ENCODE data around the gene TMEM94. TPM values are rescaled to one million over a fixed set of nuclear protein-coding genes. Genes with fewer than 3 reads are reported as not detected.

TMEM94 gene
- total and polyA plus RNA-seq, 2 of the 13 experiments (the other 11 are each of a cell fraction or from before 2014, with no cell fraction given), result 32.6 to 134 TPM

DNA sequence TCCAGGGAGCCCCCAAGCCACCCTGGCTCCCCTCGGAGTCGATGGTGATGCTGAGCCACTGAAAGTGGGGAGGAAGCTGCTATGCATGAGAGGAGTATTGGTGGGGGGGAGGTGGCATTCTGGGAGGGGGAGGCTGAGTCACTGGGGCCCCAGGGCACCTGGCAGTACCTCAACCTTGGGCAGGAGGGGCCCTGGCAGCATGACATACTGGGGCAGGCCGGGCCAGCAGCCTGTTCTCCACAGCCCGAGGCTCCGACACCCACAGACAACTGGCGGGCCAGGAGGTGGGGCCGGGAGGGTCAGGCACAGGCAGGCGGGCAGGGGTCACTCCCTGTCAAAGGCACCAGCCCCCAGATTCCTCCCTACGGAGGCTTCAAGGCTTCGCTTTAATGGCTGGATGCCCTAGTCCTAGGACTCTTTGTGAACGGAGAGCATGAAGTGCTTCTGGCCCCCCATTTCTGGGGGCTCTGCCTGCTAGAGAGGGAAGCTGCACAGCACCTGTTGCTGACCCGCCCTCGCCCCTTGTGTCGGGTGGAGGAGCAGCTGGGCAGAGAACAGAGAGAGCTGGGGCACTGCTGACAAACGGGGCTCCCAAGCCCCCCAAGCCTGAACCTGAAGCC, 58.0 kb downstream of the TMEM94 start (continued):
- TF ChIP-seq, protein P1, sequence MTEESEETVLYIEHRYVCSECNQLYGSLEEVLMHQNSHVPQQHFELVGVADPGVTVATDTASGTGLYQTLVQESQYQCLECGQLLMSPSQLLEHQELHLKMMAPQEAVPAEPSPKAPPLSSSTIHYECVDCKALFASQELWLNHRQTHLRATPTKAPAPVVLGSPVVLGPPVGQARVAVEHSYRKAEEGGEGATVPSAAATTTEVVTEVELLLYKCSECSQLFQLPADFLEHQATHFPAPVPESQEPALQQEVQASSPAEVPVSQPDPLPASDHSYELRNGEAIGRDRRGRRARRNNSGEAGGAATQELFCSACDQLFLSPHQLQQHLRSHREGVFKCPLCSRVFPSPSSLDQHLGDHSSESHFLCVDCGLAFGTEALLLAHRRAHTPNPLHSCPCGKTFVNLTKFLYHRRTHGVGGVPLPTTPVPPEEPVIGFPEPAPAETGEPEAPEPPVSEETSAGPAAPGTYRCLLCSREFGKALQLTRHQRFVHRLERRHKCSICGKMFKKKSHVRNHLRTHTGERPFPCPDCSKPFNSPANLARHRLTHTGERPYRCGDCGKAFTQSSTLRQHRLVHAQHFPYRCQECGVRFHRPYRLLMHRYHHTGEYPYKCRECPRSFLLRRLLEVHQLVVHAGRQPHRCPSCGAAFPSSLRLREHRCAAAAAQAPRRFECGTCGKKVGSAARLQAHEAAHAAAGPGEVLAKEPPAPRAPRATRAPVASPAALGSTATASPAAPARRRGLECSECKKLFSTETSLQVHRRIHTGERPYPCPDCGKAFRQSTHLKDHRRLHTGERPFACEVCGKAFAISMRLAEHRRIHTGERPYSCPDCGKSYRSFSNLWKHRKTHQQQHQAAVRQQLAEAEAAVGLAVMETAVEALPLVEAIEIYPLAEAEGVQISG (CRISPR knock-in tag; IDR thresholded peaks at IDR 0.05), result peak; percentile 24; the same call in 1 of the 2 replicates
- TF ChIP-seq HNRNPL (IDR thresholded peaks at IDR 0.05; ENCODE audit: low read depth, low read length) (peak; percentile 75), NFKBIZ (CRISPR knock-in tag; IDR thresholded peaks at IDR 0.05) (no peak), ZNF614 (CRISPR knock-in tag; IDR thresholded peaks at IDR 0.05; ENCODE audit: borderline replicate concordance) (no peak; the same call in 1 of the 2 replicates), FOSL2 (CRISPR knock-in tag; IDR thresholded peaks at IDR 0.05) (0 out of 2 replicates have a peak, but pooled peaks have one; percentile 30), ZEB1 (IDR thresholded peaks at IDR 0.05; ENCODE audit: insufficient replicate concordance, low read depth) (peak; percentile 23), ZNF788 (CRISPR knock-in tag; IDR thresholded peaks at IDR 0.05; ENCODE audit: borderline replicate concordance) (0 out of 2 replicates have a peak, but pooled peaks have one; percentile 14), MEIS2 (CRISPR knock-in tag; IDR thresholded peaks at IDR 0.05) (no peak), SAP130 (CRISPR knock-in tag; IDR thresholded peaks at IDR 0.05; ENCODE audit: low read depth) (peak; percentile 52), ZFX (CRISPR knock-in tag; IDR thresholded peaks at IDR 0.05; ENCODE audit: low read depth) (no peak), GATAD2A (CRISPR knock-in tag; IDR thresholded peaks at IDR 0.05) (0 out of 2 replicates have a peak, but pooled peaks have one; percentile 36)
- TF ChIP-seq, protein P2, sequence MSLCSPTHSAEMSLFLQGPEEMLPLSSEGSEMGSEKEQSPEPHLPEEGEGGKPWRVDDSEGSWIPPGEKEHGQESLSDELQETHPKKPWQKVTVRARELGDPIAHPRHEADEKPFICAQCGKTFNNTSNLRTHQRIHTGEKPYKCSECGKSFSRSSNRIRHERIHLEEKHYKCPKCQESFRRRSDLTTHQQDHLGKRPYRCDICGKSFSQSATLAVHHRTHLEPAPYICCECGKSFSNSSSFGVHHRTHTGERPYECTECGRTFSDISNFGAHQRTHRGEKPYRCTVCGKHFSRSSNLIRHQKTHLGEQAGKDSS (CRISPR knock-in tag; IDR thresholded peaks at IDR 0.05; ENCODE audit: borderline replicate concordance, low read depth), result peak; percentile 11; the same call in 1 of the 2 replicates
- TF ChIP-seq, protein P3, sequence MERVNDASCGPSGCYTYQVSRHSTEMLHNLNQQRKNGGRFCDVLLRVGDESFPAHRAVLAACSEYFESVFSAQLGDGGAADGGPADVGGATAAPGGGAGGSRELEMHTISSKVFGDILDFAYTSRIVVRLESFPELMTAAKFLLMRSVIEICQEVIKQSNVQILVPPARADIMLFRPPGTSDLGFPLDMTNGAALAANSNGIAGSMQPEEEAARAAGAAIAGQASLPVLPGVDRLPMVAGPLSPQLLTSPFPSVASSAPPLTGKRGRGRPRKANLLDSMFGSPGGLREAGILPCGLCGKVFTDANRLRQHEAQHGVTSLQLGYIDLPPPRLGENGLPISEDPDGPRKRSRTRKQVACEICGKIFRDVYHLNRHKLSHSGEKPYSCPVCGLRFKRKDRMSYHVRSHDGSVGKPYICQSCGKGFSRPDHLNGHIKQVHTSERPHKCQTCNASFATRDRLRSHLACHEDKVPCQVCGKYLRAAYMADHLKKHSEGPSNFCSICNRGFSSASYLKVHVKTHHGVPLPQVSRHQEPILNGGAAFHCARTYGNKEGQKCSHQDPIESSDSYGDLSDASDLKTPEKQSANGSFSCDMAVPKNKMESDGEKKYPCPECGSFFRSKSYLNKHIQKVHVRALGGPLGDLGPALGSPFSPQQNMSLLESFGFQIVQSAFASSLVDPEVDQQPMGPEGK (CRISPR knock-in tag; IDR thresholded peaks at IDR 0.05), result peak; percentile 55
- TF ChIP-seq, protein P4, sequence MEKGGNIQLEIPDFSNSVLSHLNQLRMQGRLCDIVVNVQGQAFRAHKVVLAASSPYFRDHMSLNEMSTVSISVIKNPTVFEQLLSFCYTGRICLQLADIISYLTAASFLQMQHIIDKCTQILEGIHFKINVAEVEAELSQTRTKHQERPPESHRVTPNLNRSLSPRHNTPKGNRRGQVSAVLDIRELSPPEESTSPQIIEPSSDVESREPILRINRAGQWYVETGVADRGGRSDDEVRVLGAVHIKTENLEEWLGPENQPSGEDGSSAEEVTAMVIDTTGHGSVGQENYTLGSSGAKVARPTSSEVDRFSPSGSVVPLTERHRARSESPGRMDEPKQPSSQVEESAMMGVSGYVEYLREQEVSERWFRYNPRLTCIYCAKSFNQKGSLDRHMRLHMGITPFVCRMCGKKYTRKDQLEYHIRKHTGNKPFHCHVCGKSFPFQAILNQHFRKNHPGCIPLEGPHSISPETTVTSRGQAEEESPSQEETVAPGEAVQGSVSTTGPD (CRISPR knock-in tag; IDR thresholded peaks at IDR 0.05), result peak; percentile 24; the same call in 1 of the 2 replicates
- TF ChIP-seq, protein P5, sequence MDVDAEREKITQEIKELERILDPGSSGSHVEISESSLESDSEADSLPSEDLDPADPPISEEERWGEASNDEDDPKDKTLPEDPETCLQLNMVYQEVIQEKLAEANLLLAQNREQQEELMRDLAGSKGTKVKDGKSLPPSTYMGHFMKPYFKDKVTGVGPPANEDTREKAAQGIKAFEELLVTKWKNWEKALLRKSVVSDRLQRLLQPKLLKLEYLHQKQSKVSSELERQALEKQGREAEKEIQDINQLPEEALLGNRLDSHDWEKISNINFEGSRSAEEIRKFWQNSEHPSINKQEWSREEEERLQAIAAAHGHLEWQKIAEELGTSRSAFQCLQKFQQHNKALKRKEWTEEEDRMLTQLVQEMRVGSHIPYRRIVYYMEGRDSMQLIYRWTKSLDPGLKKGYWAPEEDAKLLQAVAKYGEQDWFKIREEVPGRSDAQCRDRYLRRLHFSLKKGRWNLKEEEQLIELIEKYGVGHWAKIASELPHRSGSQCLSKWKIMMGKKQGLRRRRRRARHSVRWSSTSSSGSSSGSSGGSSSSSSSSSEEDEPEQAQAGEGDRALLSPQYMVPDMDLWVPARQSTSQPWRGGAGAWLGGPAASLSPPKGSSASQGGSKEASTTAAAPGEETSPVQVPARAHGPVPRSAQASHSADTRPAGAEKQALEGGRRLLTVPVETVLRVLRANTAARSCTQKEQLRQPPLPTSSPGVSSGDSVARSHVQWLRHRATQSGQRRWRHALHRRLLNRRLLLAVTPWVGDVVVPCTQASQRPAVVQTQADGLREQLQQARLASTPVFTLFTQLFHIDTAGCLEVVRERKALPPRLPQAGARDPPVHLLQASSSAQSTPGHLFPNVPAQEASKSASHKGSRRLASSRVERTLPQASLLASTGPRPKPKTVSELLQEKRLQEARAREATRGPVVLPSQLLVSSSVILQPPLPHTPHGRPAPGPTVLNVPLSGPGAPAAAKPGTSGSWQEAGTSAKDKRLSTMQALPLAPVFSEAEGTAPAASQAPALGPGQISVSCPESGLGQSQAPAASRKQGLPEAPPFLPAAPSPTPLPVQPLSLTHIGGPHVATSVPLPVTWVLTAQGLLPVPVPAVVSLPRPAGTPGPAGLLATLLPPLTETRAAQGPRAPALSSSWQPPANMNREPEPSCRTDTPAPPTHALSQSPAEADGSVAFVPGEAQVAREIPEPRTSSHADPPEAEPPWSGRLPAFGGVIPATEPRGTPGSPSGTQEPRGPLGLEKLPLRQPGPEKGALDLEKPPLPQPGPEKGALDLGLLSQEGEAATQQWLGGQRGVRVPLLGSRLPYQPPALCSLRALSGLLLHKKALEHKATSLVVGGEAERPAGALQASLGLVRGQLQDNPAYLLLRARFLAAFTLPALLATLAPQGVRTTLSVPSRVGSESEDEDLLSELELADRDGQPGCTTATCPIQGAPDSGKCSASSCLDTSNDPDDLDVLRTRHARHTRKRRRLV (CRISPR knock-in tag; IDR thresholded peaks at IDR 0.05), result peak; percentile 43; the same call in 1 of the 2 replicates
- TF ChIP-seq, protein P6, sequence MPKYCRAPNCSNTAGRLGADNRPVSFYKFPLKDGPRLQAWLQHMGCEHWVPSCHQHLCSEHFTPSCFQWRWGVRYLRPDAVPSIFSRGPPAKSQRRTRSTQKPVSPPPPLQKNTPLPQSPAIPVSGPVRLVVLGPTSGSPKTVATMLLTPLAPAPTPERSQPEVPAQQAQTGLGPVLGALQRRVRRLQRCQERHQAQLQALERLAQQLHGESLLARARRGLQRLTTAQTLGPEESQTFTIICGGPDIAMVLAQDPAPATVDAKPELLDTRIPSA (CRISPR knock-in tag; IDR thresholded peaks at IDR 0.05; ENCODE audit: borderline replicate concordance), result no peak

Data from HepG2 (cell line).